ENCODE data around the gene MORN5.

DNA sequence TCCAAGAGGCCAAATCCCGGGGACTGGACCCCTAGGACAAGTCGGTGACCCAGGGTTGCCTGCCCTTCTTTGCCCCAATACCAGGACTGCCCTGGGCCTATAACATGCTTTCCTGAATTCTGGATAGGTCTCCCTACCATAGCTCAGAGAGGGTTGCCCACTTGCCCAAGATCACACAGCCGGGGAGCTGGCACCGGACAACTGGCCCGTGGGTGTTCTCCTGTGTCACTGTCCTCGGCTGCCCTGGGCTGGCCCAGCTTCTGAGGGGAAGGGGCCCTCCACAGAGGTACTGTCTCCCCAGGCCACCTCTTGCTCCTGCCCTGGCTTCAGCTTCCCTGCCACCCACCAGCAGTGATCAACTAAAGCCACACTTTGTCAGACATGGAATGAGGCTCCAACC is 37.8 kb upstream of the MORN5 start:
- TF ChIP-seq, protein P1, sequence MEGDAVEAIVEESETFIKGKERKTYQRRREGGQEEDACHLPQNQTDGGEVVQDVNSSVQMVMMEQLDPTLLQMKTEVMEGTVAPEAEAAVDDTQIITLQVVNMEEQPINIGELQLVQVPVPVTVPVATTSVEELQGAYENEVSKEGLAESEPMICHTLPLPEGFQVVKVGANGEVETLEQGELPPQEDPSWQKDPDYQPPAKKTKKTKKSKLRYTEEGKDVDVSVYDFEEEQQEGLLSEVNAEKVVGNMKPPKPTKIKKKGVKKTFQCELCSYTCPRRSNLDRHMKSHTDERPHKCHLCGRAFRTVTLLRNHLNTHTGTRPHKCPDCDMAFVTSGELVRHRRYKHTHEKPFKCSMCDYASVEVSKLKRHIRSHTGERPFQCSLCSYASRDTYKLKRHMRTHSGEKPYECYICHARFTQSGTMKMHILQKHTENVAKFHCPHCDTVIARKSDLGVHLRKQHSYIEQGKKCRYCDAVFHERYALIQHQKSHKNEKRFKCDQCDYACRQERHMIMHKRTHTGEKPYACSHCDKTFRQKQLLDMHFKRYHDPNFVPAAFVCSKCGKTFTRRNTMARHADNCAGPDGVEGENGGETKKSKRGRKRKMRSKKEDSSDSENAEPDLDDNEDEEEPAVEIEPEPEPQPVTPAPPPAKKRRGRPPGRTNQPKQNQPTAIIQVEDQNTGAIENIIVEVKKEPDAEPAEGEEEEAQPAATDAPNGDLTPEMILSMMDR (IDR thresholded peaks at IDR 0.05), result no peak
- TF ChIP-seq POLR2A (IDR thresholded peaks at IDR 0.05) (no peak), POLR2AphosphoS5 (IDR thresholded peaks at IDR 0.05) (no peak), EP300 (IDR thresholded peaks at IDR 0.05; ENCODE audit: low read depth) (no peak)

Measured in transverse colon (tissue), 4 donors.